GM12892 (cell line): ENCODE measurements around the gene BCCIP.

ENCODE experiments used
- DNase-seq: peaks from one replicate; pipeline ENCODE4 v3.0.0; 2011; ENCODE audit not compliant: insufficient read length
- FAIRE-seq: peaks from 2 replicates; lab custom pipeline; 2011; peaks lifted over from hg19 to GRCh38; lab: Jason Lieb, UNC
- POLR2A ChIP-seq: IDR thresholded peaks from 2 replicates; pipeline ENCODE4 v1.6.1; 2011; ENCODE audit warnings: low read depth, low read length, control low read depth
- POLR2AphosphoS5 ChIP-seq: IDR thresholded peaks from 2 replicates; pipeline ENCODE4 v1.6.1; 2011; ENCODE audit warnings: low read depth, low read length, control low read depth
- TAF1 ChIP-seq: IDR thresholded peaks from 2 replicates; pipeline ENCODE4 v1.6.1; 2011; ENCODE audit warnings: low read depth, mild to moderate bottlenecking, control low read depth, low read length, borderline replicate concordance

BCCIP gene

GRCh38 chr10:125828311-125828710, 5.0 kb downstream of the BCCIP start:
- no peak for DNase-seq
- TF ChIP-seq POLR2AphosphoS5 (no peak), TAF1 (no peak), POLR2A (no peak)
- no peak for FAIRE-seq

GRCh38 chr10:125836746-125837145, 13.4 kb downstream of the BCCIP start:
- DNase-seq (no peak), FAIRE-seq (no peak)
- TF ChIP-seq POLR2AphosphoS5 (no peak), POLR2A (no peak), TAF1 (no peak)

DNA sequence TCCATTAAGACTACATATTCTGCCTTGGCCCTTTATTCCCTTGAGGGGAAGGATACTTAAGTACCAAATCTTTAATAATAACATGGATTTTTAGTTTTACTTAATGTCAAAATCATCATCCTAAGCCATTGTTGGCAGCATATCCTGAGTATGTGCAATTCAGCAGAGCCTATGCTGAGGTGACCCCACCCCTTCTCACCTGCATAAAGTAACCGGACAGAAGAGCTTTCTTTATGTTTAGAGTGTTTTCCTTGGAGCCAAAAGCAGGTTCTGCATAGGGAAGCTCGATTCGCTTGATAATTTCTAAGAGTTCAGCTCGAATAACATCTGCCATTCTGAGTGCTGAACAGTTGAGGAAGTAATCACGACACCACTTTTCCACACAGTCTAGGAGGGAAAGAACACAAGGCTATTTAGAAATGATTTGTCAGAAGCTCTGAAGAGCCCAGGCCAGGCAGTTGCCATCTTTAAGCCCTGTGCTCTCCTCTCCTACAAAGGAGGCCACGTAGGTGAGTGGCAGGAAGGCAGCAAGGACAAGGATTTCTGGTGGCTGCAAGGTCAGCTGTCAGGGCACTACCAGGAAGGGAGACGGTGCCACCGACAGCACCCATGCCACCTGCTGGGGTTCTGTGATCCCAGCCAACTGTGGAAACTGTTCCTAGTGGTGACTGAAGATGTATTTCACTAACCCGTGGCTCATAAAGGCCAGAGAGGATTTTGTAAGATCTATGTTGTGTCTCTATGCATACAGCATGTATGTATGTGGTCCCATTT, 15.6 kb downstream of the BCCIP start:
- TF ChIP-seq POLR2A: no peak
- no peak for TF ChIP-seq TAF1
- TF ChIP-seq POLR2AphosphoS5: 0 out of 2 replicates have a peak, but pooled peaks have one; percentile 12
- DNase-seq: no peak

GRCh38 chr10:125840406-125840805, 17.1 kb downstream of the BCCIP start:
- DNase-seq (no peak), FAIRE-seq (no peak)
- TF ChIP-seq TAF1 (no peak), POLR2AphosphoS5 (no peak), POLR2A (no peak)

More for the DNA sequence above, 15.6 kb downstream of the BCCIP start:
- no peak for FAIRE-seq

GRCh38 chr10:125840955-125841354, 17.6 kb downstream of the BCCIP start:
- FAIRE-seq (no peak), DNase-seq (no peak)
- TF ChIP-seq POLR2A (no peak), TAF1 (no peak)

- FAIRE-seq (no peak), DNase-seq (no peak)
- TF ChIP-seq TAF1 (no peak), POLR2AphosphoS5 (no peak), POLR2A (no peak)
Observed at GRCh38 chr10:125843603-125844329, 20.4 kb downstream of the BCCIP start.

- TF ChIP-seq POLR2AphosphoS5 (no peak), TAF1 (no peak), POLR2A (no peak)
- FAIRE-seq: no peak
- no peak for DNase-seq
Observed at GRCh38 chr10:125844751-125845221, 21.4 kb downstream of the BCCIP start.

DNA sequence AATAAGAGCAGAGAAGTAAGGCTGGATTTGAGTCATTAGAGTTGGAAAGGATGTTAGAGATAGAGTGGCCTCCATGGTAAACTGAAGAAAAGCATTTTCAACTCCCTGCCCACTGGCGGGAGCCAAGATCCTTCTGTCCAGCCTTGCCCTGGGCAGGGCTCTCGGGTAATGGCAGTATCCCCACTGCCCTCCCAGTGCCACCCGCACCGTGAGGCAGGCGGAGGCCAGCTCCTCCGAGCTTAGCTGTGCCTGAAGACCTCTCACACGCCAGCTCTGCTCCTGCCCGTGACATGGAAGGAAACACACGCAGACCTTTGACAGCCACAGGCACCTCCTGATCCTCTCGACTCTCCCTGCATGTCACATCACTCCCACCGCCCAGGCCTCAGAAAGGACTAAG, 22.3 kb downstream of the BCCIP start:
- TF ChIP-seq POLR2AphosphoS5: no peak
- DNase-seq: no peak
- FAIRE-seq: no peak

- FAIRE-seq: no peak
- TF ChIP-seq POLR2AphosphoS5 (no peak), TAF1 (no peak), POLR2A (no peak)
Observed at GRCh38 chr10:125846894-125847293, 23.5 kb downstream of the BCCIP start.

GRCh38 chr10:125848371-125848770, 25.0 kb downstream of the BCCIP start:
- DNase-seq: no peak
- TF ChIP-seq POLR2A (no peak), POLR2AphosphoS5 (no peak), TAF1 (no peak)
- no peak for FAIRE-seq

More at GRCh38 chr10:125846894-125847293, 23.5 kb downstream of the BCCIP start:
- no peak for DNase-seq

DNA sequence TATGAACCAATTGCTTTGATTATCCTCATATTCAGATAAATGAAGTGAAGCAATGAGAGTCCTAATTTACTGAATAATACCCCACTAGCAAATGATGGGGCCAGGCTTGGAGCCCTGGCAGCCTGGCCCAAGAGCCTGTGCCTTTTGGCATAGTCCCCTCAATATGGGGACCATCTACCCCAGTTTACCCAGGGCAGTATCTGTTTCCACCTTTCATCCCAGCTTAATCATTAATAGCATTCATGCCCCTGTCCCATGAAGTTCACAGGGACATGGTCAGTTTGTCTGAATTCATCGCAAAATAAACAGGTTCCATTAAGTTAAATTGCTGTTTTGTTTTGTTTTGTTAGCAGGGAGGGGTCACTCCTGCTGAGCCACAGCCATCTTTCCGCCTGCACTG, 25.5 kb downstream of the BCCIP start:
- DNase-seq: no peak
- TF ChIP-seq TAF1: no peak
- no peak for TF ChIP-seq POLR2AphosphoS5
- TF ChIP-seq POLR2A: no peak
- FAIRE-seq: no peak

DNA sequence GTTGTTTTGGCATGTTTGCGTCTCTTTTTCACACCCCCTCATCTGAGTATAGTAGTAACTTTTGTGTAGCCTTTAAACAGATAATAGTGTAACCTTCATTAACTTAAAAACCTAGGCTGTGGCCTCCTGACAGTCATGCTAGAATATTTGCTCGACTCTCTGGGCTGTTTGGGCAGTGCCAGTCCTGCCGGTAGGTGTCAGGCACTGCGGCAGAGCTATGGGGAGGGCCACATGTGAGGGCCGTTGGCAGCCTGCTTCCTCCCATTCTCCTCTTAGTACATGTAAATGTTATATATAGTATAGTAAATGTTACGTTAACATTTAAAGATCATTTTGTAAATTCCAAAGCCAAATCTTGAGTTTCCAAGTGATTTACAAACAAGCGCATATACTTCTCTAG, 26.1 kb downstream of the BCCIP start:
- DNase-seq (no peak), FAIRE-seq (no peak)
- TF ChIP-seq POLR2A: no peak
- no peak for TF ChIP-seq TAF1
- TF ChIP-seq POLR2AphosphoS5: no peak
